ENCODE results near the gene RAET1L.
"Not testable (repeated sequence)": the region's sequence is repeated elsewhere in the genome, so short reads cannot be mapped to it uniquely, and the experiment has no call there.

RAET1L gene

GRCh38 chr6:149990212-149990660, 35.1 kb downstream of the RAET1L start:
- no peak for DNase-seq

GRCh38 chr6:149988550-149989346, 36.6 kb downstream of the RAET1L start:
- DNase-seq = no peak

GRCh38 chr6:149987602-149988107, 37.7 kb downstream of the RAET1L start:
- DNase-seq = no peak

- DNase-seq = no peak
Observed at GRCh38 chr6:149985481-149985937, 39.8 kb downstream of the RAET1L start.

GRCh38 chr6:149984773-149985172, 40.6 kb downstream of the RAET1L start:
- DNase-seq = no peak

GRCh38 chr6:149983145-149983544, 42.2 kb downstream of the RAET1L start:
- no peak for DNase-seq

- no peak for DNase-seq
Observed at GRCh38 chr6:149979293-149979692, 46.0 kb downstream of the RAET1L start.

- DNase-seq = no peak
Observed at GRCh38 chr6:149978610-149979009, 46.7 kb downstream of the RAET1L start.

GRCh38 chr6:149977221-149977620, 48.1 kb downstream of the RAET1L start:
- no peak for DNase-seq

- DNase-seq = no peak
Observed at GRCh38 chr6:149975400-149975799, 49.9 kb downstream of the RAET1L start.

- DNase-seq = peak; percentile 75
Observed at GRCh38 chr6:149974825-149975224, 50.5 kb downstream of the RAET1L start.

- DNase-seq = not testable (repeated sequence)
Observed at GRCh38 chr6:149974394-149974793, 50.9 kb downstream of the RAET1L start.

- DNase-seq = no peak
Observed at GRCh38 chr6:149969635-149970034, 55.7 kb downstream of the RAET1L start.

- not testable (repeated sequence) for DNase-seq
Observed at GRCh38 chr6:149968909-149969308, 56.4 kb downstream of the RAET1L start.
